Mesendoderm (in vitro differentiated cells): ENCODE measurements around the gene ANKS1B.

Source experiments
- DNase-seq: peaks from one replicate; pipeline ENCODE4 v3.0.0; 2013
- H2AK5ac ChIP-seq: 2 replicates; pipeline ENCODE4 v1.6.1; 2013; ENCODE audit warnings: low read length, inconsistent platforms
- H2BK120ac ChIP-seq: 2 replicates; pipeline ENCODE4 v1.6.1; 2013; ENCODE audit warnings: low read depth, mild to moderate bottlenecking, low read length, moderate library complexity, mixed read lengths
- H2BK15ac ChIP-seq: replicated peaks from 2 replicates; pipeline ENCODE4 v1.6.1; 2013; ENCODE audit warnings: low read depth, mild to moderate bottlenecking, moderate library complexity
- H2BK5ac ChIP-seq: 2 replicates; pipeline ENCODE4 v1.6.1; 2013; ENCODE audit warnings: low read length, inconsistent platforms
- H3K18ac ChIP-seq: 2 replicates; pipeline ENCODE4 v1.6.1; 2013; ENCODE audit warnings: mild to moderate bottlenecking, low read length, mixed read lengths
- H3K23ac ChIP-seq: one replicate; pipeline ENCODE4 v1.6.1; 2013; ENCODE audit warnings: low read length
- H3K27ac ChIP-seq: 2 replicates; pipeline ENCODE4 v1.5.1; 2013; ENCODE audit warnings: low read depth, mild to moderate bottlenecking, inconsistent platforms, low read length, moderate library complexity
- H3K27me3 ChIP-seq: 2 replicates; pipeline ENCODE4 v1.6.1; 2013; ENCODE audit warnings: low read length, control low read depth, mild to moderate bottlenecking, inconsistent platforms; ENCODE audit not compliant: insufficient read depth, poor library complexity
- H3K36me3 ChIP-seq: 2 replicates; pipeline ENCODE4 v1.6.1; 2013; ENCODE audit warnings: low read length, inconsistent platforms; ENCODE audit not compliant: control insufficient read depth, insufficient read depth
- H3K4ac ChIP-seq: one replicate; pipeline ENCODE4 v1.6.1; 2013; ENCODE audit warnings: low read depth, mild to moderate bottlenecking, low read length, moderate library complexity
- H3K4me1 ChIP-seq: 2 replicates; pipeline ENCODE4 v1.6.1; 2013; ENCODE audit warnings: low read depth, low read length, inconsistent platforms; ENCODE audit not compliant: control insufficient read depth
- H3K4me2 ChIP-seq: 2 replicates; pipeline ENCODE4 v1.6.1; 2013; ENCODE audit warnings: low read length
- H3K4me3 ChIP-seq: 2 replicates; pipeline ENCODE4 v1.5.1; 2013; ENCODE audit warnings: mild to moderate bottlenecking, low read length
- H3K56ac ChIP-seq: one replicate; pipeline ENCODE4 v1.6.1; 2013; ENCODE audit warnings: low read length
- H3K79me1 ChIP-seq: 2 replicates; pipeline ENCODE4 v1.6.1; 2013; ENCODE audit warnings: low read length, inconsistent platforms
- H3K79me2 ChIP-seq: 2 replicates; pipeline ENCODE4 v1.6.1; 2013; ENCODE audit warnings: mild to moderate bottlenecking, low read length; ENCODE audit not compliant: control insufficient read depth, insufficient read depth
- H3K9ac ChIP-seq: 2 replicates; pipeline ENCODE4 v1.6.1; 2013; ENCODE audit warnings: low read length, inconsistent platforms
- H4K5ac ChIP-seq: one replicate; pipeline ENCODE4 v1.6.1; 2013; ENCODE audit warnings: low read length
- H4K8ac ChIP-seq: one replicate; pipeline ENCODE4 v1.6.1; 2013; ENCODE audit warnings: low read depth, mild to moderate bottlenecking, control low read depth, low read length, moderate library complexity
- WGBS: extraction: QIAGEN DNeasy Blood & Tissue Kit; methylation state at CpG from one replicate; pipeline ENCODE4 v1.1.7; 2013; ENCODE audit warnings: low lambda C conversion rate, missing lambda C conversion rate; ENCODE audit not compliant: insufficient coverage; ENCODE audit errors: extremely low coverage; 5-methylcytosine and 5-hydroxymethylcytosine counted together

ANKS1B gene

GRCh38 chr12:99390707-99391106, 594.0 kb downstream of the ANKS1B start:
- Histone ChIP-seq H2AK5ac (no peak overlapping the region), H2BK15ac (no peak overlapping the region), H3K4me2 (no peak overlapping the region), H3K56ac (no peak overlapping the region), H3K18ac (no peak overlapping the region), H3K27me3 (no peaks in the 10 kb centered on the region), H3K23ac (no peak overlapping the region), H4K8ac (no peak overlapping the region), H3K4ac (no peak overlapping the region), H4K5ac (no peak overlapping the region), H3K79me1 (no peaks in the 10 kb centered on the region), H3K4me1 (no peaks in the 10 kb centered on the region), H3K27ac (no peak overlapping the region), H3K79me2 (no peaks in the 10 kb centered on the region), H3K36me3 (no peaks in the 10 kb centered on the region), H2BK5ac (no peak overlapping the region), H2BK120ac (no peak overlapping the region), H3K9ac (no peak overlapping the region), H3K4me3 (no peak overlapping the region)
- no CpG with 5 or more reads among the region's 7 CpGs for WGBS
- peak; percentile 55 for DNase-seq

DNA sequence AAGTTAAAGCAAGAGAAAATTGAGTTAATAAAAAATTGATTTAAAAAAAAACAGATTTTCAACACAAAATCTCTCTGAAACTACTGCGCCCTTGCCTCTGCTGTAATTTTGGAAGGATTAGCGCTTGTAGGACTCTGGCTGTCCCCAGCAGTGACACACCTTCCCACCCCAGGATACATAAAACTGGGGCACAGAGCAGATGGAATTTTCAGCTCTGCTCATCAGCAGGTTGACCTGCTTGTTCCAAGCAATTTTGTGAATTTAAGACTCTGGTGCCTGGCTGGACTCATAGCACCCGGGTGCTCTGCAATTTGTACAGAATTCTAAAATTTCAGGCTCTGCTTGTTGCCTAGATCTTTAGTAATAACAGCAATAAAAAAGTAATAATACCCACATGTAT, 595.0 kb downstream of the ANKS1B start:
- Histone ChIP-seq H2AK5ac (no peak overlapping the region), H4K8ac (no peak overlapping the region), H3K4me2 (no peak overlapping the region), H2BK5ac (no peak overlapping the region), H3K4me1 (no peaks in the 10 kb centered on the region), H3K4ac (no peak overlapping the region), H3K79me1 (no peaks in the 10 kb centered on the region), H3K27me3 (no peaks in the 10 kb centered on the region), H3K18ac (no peak overlapping the region), H3K9ac (no peak overlapping the region), H3K79me2 (no peaks in the 10 kb centered on the region), H3K36me3 (no peaks in the 10 kb centered on the region), H2BK120ac (no peak overlapping the region), H3K23ac (no peak overlapping the region), H2BK15ac (no peak overlapping the region), H3K56ac (no peak overlapping the region), H4K5ac (no peak overlapping the region), H3K4me3 (no peak overlapping the region), H3K27ac (no peak overlapping the region)
- WGBS: no CpG with 5 or more reads among the region's 3 CpGs
- DNase-seq: no peak

DNA sequence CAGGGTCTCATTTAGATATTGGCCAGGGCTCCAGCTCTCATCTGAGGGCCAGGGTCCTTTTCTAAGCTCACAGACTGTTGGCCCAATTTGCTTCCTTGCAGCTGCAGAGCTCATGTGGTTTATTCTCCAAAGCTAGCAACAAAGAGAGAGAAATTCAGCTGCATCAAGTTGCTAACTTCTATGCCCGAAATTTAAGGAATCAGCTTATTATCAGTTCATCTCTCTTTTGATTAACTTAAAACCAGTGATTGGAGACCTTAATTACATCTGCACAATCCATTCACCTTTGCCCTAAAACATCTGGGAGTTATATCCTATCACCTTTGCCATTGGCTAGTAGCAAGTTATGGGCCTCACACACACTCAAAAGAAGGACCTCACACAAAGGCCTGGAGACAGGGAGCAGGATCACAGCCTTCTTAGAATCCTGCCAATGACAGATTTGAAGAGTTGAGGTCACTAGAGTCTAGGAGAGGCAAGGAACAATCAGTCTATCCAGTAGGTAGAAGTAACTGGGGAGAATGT, 596.0 kb downstream of the ANKS1B start:
- Histone ChIP-seq H4K8ac (no peak overlapping the region), H3K56ac (no peak overlapping the region), H3K4me3 (no peak overlapping the region), H2BK5ac (no peak overlapping the region), H3K4ac (no peak overlapping the region), H3K18ac (no peak overlapping the region), H2AK5ac (no peak overlapping the region), H2BK15ac (no peak overlapping the region), H3K79me2 (no peaks in the 10 kb centered on the region), H3K4me1 (no peaks in the 10 kb centered on the region), H3K9ac (no peak overlapping the region), H3K4me2 (no peak overlapping the region), H3K27ac (no peak overlapping the region), H3K27me3 (no peaks in the 10 kb centered on the region), H4K5ac (no peak overlapping the region), H3K36me3 (no peaks in the 10 kb centered on the region), H2BK120ac (no peak overlapping the region), H3K79me1 (no peaks in the 10 kb centered on the region), H3K23ac (no peak overlapping the region)
- WGBS: no CpG with 5 or more reads among the region's 1 CpG
- DNase-seq: no peak

DNA sequence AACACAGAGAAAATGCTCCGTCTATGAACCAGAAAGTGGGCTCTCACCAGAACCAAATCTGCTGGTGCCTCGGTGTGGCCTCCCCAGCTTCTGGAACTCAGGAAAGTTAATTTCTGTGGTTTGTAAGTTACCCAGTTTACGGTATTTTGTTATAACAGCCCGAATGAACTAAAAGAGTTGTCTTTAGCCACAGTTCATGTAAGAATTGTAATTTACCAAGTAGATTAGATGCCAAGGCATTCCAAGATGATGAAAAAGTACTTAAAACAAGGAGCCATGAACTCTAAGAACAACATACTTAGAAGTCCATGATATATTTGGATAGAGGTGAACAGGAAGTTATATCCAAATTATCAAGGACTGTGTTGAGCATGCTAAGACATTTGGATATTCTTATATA, 597.1 kb downstream of the ANKS1B start:
- no peak overlapping the region for H3K4me2 ChIP-seq
- DNase-seq: no peak
- no peaks in the 10 kb centered on the region for H3K36me3 ChIP-seq
- H2BK15ac ChIP-seq: no peak overlapping the region
- no peaks in the 10 kb centered on the region for H3K79me1 ChIP-seq
- H2BK120ac ChIP-seq: peak overlapping the region; percentile 28
- no peak overlapping the region for H3K18ac ChIP-seq
- no peaks in the 10 kb centered on the region for H3K27me3 ChIP-seq
- WGBS: no CpG with 5 or more reads among the region's 4 CpGs
- no peak overlapping the region for H4K5ac ChIP-seq
- H3K27ac ChIP-seq: no peak overlapping the region
- H3K56ac ChIP-seq: no peak overlapping the region
- no peak overlapping the region for H3K4ac ChIP-seq
- no peak overlapping the region for H3K23ac ChIP-seq
- H3K4me3 ChIP-seq: no peak overlapping the region
- H3K4me1 ChIP-seq: no peaks in the 10 kb centered on the region
- no peak overlapping the region for H3K9ac ChIP-seq
- no peaks in the 10 kb centered on the region for H3K79me2 ChIP-seq
- H2BK5ac ChIP-seq: no peak overlapping the region
- H4K8ac ChIP-seq: no peak overlapping the region
- H2AK5ac ChIP-seq: no peak overlapping the region

GRCh38 chr12:99386907-99387306, 597.8 kb downstream of the ANKS1B start:
- DNase-seq: peak; percentile 54
- no peak overlapping the region for H3K4me2 ChIP-seq
- H2BK5ac ChIP-seq: no peak overlapping the region
- H3K56ac ChIP-seq: no peak overlapping the region
- H2BK120ac ChIP-seq: no peak overlapping the region
- H3K79me2 ChIP-seq: no peaks in the 10 kb centered on the region
- no peaks in the 10 kb centered on the region for H3K79me1 ChIP-seq
- no peak overlapping the region for H3K27ac ChIP-seq
- H3K27me3 ChIP-seq: no peaks in the 10 kb centered on the region
- H3K36me3 ChIP-seq: no peaks in the 10 kb centered on the region
- no peak overlapping the region for H3K23ac ChIP-seq
- no peak overlapping the region for H3K18ac ChIP-seq
- no peak overlapping the region for H3K9ac ChIP-seq
- no peak overlapping the region for H2AK5ac ChIP-seq
- H4K8ac ChIP-seq: no peak overlapping the region
- no peak overlapping the region for H2BK15ac ChIP-seq
- H3K4ac ChIP-seq: no peak overlapping the region
- H3K4me1 ChIP-seq: no peaks in the 10 kb centered on the region
- no peak overlapping the region for H4K5ac ChIP-seq
- H3K4me3 ChIP-seq: no peak overlapping the region
- no CpG with 5 or more reads among the region's 2 CpGs for WGBS

DNA sequence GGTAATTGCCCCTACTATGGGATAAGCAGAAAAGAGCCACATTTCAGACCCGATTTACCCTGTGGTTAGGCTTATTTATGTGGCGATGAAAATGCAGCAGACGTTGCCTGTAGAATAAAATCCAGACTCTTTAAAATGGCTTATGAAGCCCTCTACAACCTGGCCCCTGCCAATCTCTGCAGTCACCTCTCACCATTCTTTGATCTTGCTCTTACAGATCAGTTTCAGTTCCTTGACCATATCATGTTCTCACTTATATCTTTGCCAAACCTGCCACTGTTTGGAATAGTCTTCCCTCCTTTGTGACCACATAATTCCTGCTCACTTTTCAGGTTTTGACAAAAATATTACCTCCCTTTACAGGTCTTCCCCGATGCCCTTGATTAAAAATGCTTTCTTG, 601.5 kb downstream of the ANKS1B start:
- no peak overlapping the region for H2BK120ac ChIP-seq
- H3K79me2 ChIP-seq: no peaks in the 10 kb centered on the region
- H3K18ac ChIP-seq: no peak overlapping the region
- H3K36me3 ChIP-seq: no peaks in the 10 kb centered on the region
- H3K23ac ChIP-seq: no peak overlapping the region
- no peak overlapping the region for H3K56ac ChIP-seq
- H3K4ac ChIP-seq: peak overlapping the region; percentile 48
- DNase-seq: no peak
- no peak overlapping the region for H3K27ac ChIP-seq
- no peak overlapping the region for H3K4me2 ChIP-seq
- H3K27me3 ChIP-seq: no peaks in the 10 kb centered on the region
- H2BK15ac ChIP-seq: no peak overlapping the region
- H3K4me1 ChIP-seq: no peaks in the 10 kb centered on the region
- no peaks in the 10 kb centered on the region for H3K79me1 ChIP-seq
- H2BK5ac ChIP-seq: no peak overlapping the region
- no peak overlapping the region for H4K8ac ChIP-seq
- H3K4me3 ChIP-seq: no peak overlapping the region
- no CpG with 5 or more reads among the region's 4 CpGs for WGBS
- H2AK5ac ChIP-seq: no peak overlapping the region
- H4K5ac ChIP-seq: no peak overlapping the region
- no peak overlapping the region for H3K9ac ChIP-seq
